ENCODE measurements around the gene PRKD2. TPM values are rescaled to one million over a fixed set of nuclear protein-coding genes. Genes with fewer than 3 reads are reported as not detected.
"Not testable (repeated sequence)": the region's sequence is repeated elsewhere in the genome, so short reads cannot be mapped to it uniquely, and the experiment has no call there.

Gene PRKD2
- total RNA-seq, 4 donors from 2014 or later = 21.0 to 36.1 (median 30.2) TPM

GRCh38 chr19:46715975-46716671, 791 bp downstream of the PRKD2 start:
- whole genome bisulfite sequencing, 2 donors = 0 to 1% methylated on average over 29 to 34 of the region's 42 CpGs
- H3K36me3 ChIP-seq = peaks cover 0 to 19% (median 6%) of the 10 kb centered on the region in 3 donors
- H3K4me3 ChIP-seq = peak overlapping the region; percentile 59 to 81 (median 72)
- H3K27ac ChIP-seq = peak overlapping the region; percentile 92 to 98 (median 96)
- no peaks in the 10 kb centered on the region for H3K9me3 ChIP-seq
- TF ChIP-seq POLR2A (IDR thresholded peaks at IDR 0.05) (no peak), CTCF (IDR thresholded peaks at IDR 0.05) (no peak), EP300 (IDR thresholded peaks at IDR 0.05) (no peak)
- H3K27me3 ChIP-seq = no peaks in the 10 kb centered on the region
- peaks cover 0 to 41% (median 28%) of the 10 kb centered on the region in 4 donors for H3K4me1 ChIP-seq
- no peak for DNase-seq (ENCODE audit: low spot score in 2 of 2)

- Histone ChIP-seq H3K27ac (peak overlapping the region in 3 of 4 donors; percentile 92 to 98 (median 96)), H3K9me3 (no peaks in the 10 kb centered on the region), H3K27me3 (no peaks in the 10 kb centered on the region), H3K4me1 (peaks cover 0 to 41% (median 28%) of the 10 kb centered on the region in 4 donors), H3K4me3 (peak overlapping the region; percentile 59 to 81 (median 72)), H3K36me3 (peaks cover 0 to 18% (median 7%) of the 10 kb centered on the region in 3 donors)
- TF ChIP-seq CTCF (IDR thresholded peaks at IDR 0.05) (no peak), POLR2A (IDR thresholded peaks at IDR 0.05) (no peak), EP300 (IDR thresholded peaks at IDR 0.05) (no peak)
- 29% methylated on average over 7 to 8 of the region's 8 CpGs for WGBS, 2 donors
- no peak for DNase-seq (ENCODE audit: low spot score in 2 of 2)
Observed at GRCh38 chr19:46715620-46715974, 1.3 kb downstream of the PRKD2 start.

- Histone ChIP-seq H3K36me3 (peaks cover 0 to 18% (median 12%) of the 10 kb centered on the region in 3 donors), H3K9me3 (no peaks in the 10 kb centered on the region), H3K4me3 (peak overlapping the region; percentile 60 to 82 (median 74)), H3K27me3 (no peaks in the 10 kb centered on the region), H3K4me1 (peaks cover 0 to 41% (median 26%) of the 10 kb centered on the region in 4 donors), H3K27ac (peak overlapping the region; percentile 82 to 98 (median 88))
- 9 to 12% methylated on average over 10 to 11 of the region's 12 CpGs for WGBS, 2 donors
- no peak for DNase-seq (ENCODE audit: low spot score in 2 of 2)
- TF ChIP-seq POLR2A (IDR thresholded peaks at IDR 0.05) = no peak
- TF ChIP-seq EP300 (IDR thresholded peaks at IDR 0.05) = no peak
- TF ChIP-seq CTCF (IDR thresholded peaks at IDR 0.05) = no peak
Observed at GRCh38 chr19:46714444-46715106, 2.3 kb downstream of the PRKD2 start.

- DNase-seq (ENCODE audit: low spot score in 2 of 2) = peak; percentile 87 to 96
- peak overlapping the region; percentile 82 to 98 (median 88) for H3K27ac ChIP-seq
- peak overlapping the region; percentile 60 to 82 (median 74) for H3K4me3 ChIP-seq
- WGBS, 2 donors = 0 to 1% methylated on average over 26 to 34 of the region's 39 CpGs
- no peaks in the 10 kb centered on the region for H3K27me3 ChIP-seq
- TF ChIP-seq CTCF (IDR thresholded peaks at IDR 0.05) = no peak
- peak in 1 of 2 donors; percentile 32 for TF ChIP-seq EP300 (IDR thresholded peaks at IDR 0.05)
- peaks cover 0 to 41% (median 24%) of the 10 kb centered on the region in 4 donors for H3K4me1 ChIP-seq
- H3K36me3 ChIP-seq = peaks cover 0 to 21% (median 18%) of the 10 kb centered on the region in 3 donors
- no peaks in the 10 kb centered on the region for H3K9me3 ChIP-seq
Observed at GRCh38 chr19:46713781-46714443, 3.0 kb downstream of the PRKD2 start.

- Histone ChIP-seq H3K27ac (peak overlapping the region in 1 of 4 donors; percentile 98), H3K36me3 (peaks cover 1 to 31% (median 18%) of the 10 kb centered on the region in 3 donors), H3K4me1 (peaks cover 0 to 34% (median 19%) of the 10 kb centered on the region in 4 donors)
- not testable (repeated sequence) for H3K9me3 ChIP-seq; DNase-seq (ENCODE audit: low spot score in 2 of 2); H3K27me3 ChIP-seq; H3K4me3 ChIP-seq
- WGBS, 2 donors = 77 to 81% methylated on average over 6 of the region's 6 CpGs
Observed at GRCh38 chr19:46712768-46713338, 4.1 kb downstream of the PRKD2 start.

Measured in tibial nerve (tissue), 4 donors.